ENCODE results near the gene ADGRL4.
A peak's percentile ranks its signal among the peaks of the same experiment; 100 is the strongest.

The ADGRL4 gene

GRCh38 chr1:79006564-79006963 lies at the start of gene ADGRL4:
Gene ADGRL4, minus strand, starts transcription at chr1:79006730. Its CDS starts 76 bp downstream, at chr1:79006654.
- in situ Hi-C loops (cut with HindIII; ENCODE audit: low sequenced_read_pairs) = no loop called here
- peak; percentile 67 for DNase-seq (ENCODE audit: low read depth, low spot score)
- H3K4me3 ChIP-seq (ENCODE audit: low read depth, low read length) = peak within 1 kb of the TSS; percentile 62

GRCh38 chr1:79055856-79056255 lies 49.3 kb upstream of the ADGRL4 start:
- no peak for TF ChIP-seq CTCF (IDR thresholded peaks at IDR 0.05; ENCODE audit: low read depth, low read length)
- in situ Hi-C loops (cut with HindIII; ENCODE audit: low sequenced_read_pairs) = no loop called here
- no peak for DNase-seq (ENCODE audit: low read depth, low spot score)
- no peak overlapping the region for H3K4me3 ChIP-seq (ENCODE audit: low read depth, low read length)

More at GRCh38 chr1:79006564-79006963, at the start of gene ADGRL4:
- no peak for TF ChIP-seq CTCF (IDR thresholded peaks at IDR 0.05; ENCODE audit: low read depth, low read length)

- TF ChIP-seq CTCF (IDR thresholded peaks at IDR 0.05; ENCODE audit: low read depth, low read length) = no peak
- H3K4me3 ChIP-seq (ENCODE audit: low read depth, low read length) = no peak overlapping the region
- in situ Hi-C loops (cut with HindIII; ENCODE audit: low sequenced_read_pairs) = no loop called here
- no peak for DNase-seq (ENCODE audit: low read depth, low spot score)
These were observed 46.4 kb upstream of the ADGRL4 start for GRCh38 chr1:79052829-79053449.

GRCh38 chr1:79044974-79045650 lies 38.6 kb upstream of the ADGRL4 start:
- no peak overlapping the region for H3K4me3 ChIP-seq (ENCODE audit: low read depth, low read length)
- no peak for TF ChIP-seq CTCF (IDR thresholded peaks at IDR 0.05; ENCODE audit: low read depth, low read length)
- in situ Hi-C loops (cut with HindIII; ENCODE audit: low sequenced_read_pairs) = no loop called here
- DNase-seq (ENCODE audit: low read depth, low spot score) = no peak

GRCh38 chr1:79043506-79043905 lies 37.0 kb upstream of the ADGRL4 start:
- in situ Hi-C loops (cut with HindIII; ENCODE audit: low sequenced_read_pairs) = no loop called here
- H3K4me3 ChIP-seq (ENCODE audit: low read depth, low read length) = no peak overlapping the region
- no peak for TF ChIP-seq CTCF (IDR thresholded peaks at IDR 0.05; ENCODE audit: low read depth, low read length)
- no peak for DNase-seq (ENCODE audit: low read depth, low spot score)

- in situ Hi-C loops (cut with HindIII; ENCODE audit: low sequenced_read_pairs) = no loop called here
- no peak overlapping the region for H3K4me3 ChIP-seq (ENCODE audit: low read depth, low read length)
- no peak for TF ChIP-seq CTCF (IDR thresholded peaks at IDR 0.05; ENCODE audit: low read depth, low read length)
- DNase-seq (ENCODE audit: low read depth, low spot score) = no peak
These were observed 36.0 kb upstream of the ADGRL4 start for GRCh38 chr1:79042539-79042938.
